GM21423 (cell line): Measurements from ENCODE around the gene EEF1AKMT1.
A peak's percentile ranks its signal among the peaks of the same experiment; 100 is the strongest.

Experiments
- ATAC-seq: cut with Tn5 transposase; IDR thresholded peaks from one replicate; pipeline ENCODE4 v1.9.1; 2021; ENCODE audit warnings: mild to moderate bottlenecking, moderate library complexity; ENCODE audit not compliant: unreplicated experiment

The EEF1AKMT1 gene

DNA sequence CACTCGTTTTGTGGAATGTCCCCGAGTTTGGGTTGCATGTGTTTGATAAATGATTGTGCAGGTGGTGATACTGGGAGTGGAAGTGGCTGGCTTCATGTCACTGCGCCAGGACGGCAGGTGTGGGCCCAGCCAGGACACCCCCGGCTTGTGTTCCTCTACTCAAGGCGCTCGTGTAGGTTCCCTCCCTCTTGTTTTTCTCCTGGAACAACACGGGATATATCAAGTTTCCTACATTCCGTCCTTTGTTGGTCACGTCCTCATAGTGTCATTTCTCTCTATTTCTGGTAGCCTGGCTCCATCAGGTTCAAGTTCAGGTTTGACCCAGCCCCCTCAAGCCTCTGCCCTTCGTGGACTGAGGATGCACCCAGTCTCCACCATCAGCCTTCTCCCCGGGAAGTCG, 54.0 kb downstream of the EEF1AKMT1 start:
- no peak for ATAC-seq

DNA sequence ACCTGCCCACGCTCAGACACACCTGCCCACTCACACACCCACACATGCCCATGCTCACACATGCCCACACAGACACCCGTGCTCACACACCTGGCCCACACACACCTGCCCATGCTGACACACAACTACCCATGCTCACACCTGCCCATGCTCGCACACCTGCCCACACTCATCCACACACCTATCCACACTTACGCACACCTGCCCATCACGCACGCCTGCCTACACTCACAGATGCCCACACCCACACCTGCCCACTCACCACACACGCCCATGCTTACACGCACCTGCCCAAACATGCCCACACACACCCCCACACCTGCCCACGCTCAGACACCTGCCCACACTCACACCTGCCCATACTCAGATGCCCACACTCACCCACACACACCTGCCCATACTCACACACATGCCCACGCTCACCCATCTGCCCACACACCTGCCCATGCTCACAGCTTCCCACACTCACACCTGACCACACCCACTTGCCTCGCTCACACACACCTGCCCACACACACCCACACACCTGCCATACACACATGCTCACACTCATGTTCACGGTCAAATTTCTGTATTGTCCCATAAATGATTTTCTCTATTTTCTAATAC, 54.7 kb downstream of the EEF1AKMT1 start:
- ATAC-seq = no peak

DNA sequence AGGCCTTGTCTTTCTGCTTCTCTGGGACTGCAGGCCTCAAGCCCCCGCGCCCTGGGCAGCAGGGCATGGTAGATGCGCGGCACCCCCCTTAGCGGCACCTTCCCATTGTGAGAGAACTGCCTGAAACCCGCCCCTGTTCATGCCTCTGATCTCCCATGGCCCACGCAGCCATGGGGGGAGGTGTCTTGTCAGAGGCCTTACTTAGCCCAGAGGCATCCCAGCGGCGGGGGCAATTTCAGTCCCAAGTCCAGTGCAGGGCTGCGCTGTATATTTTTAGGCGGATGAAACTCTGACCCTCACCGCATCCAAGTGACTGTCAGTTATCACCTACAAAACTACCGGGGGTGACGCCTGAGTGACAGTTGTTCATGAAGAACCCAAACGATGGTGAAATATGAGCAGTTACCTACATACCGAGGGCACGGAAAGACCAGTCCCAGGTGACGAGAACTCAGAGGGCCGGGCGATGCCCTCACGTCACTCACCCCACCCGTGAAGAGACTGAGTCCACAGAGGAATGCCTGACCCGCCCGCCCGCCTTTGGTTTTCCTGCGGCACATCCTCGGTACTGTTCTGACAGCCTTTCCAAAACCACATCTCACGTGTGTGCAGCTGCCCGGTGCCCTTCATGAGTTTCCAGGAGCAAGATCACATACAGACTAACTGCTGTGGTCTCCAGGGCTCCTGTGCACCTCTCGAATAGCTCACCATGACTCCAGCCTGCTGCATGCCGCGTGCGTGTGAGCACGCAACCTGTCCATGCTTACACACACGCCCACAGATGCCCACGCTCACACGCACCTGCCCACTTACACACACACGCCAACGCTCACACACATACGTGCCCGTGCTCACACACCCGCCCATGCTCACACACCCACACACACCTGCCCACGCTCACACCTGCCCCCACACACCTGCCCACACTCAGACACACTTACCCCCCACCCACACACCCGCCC, 55.9 kb downstream of the EEF1AKMT1 start:
- no peak for ATAC-seq

DNA sequence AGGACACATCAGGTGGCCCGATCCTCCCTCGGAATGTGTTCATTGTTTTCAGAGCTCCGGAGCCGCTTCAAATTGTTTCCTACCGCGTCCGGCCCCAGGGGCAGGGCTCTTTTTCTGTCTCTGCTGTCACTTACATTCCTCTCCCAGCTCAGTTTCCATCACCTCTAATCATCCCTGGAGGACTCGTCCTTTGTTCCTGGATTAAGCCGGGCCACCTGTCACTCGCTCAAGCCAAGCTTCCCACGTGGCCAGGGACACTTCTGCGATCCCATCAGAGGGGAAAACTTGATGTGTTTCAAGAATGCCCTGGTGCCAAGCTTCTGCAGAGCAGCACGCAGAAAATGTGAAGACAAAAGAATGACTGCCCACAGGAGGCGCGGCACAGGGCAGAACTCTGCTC, 56.8 kb downstream of the EEF1AKMT1 start:
- ATAC-seq = no peak

DNA sequence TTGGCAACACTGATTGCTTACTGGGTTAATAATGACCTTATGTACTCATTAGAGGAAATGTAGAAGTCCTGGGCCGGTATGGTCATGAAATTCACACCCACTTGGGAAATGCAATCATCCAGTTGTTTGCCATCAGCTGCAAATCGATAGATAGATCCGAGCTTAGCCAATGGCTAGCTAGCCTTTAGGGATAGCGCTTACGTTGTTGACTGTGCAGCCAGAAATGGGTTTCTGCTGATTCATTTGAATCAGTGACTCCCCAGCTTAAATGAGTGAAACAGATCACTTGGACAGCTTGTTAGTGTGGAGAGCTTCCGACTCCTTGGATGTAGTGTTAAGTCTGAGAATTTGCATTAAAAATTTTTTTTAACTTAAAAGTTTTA, 58.4 kb downstream of the EEF1AKMT1 start:
- ATAC-seq = no peak

DNA sequence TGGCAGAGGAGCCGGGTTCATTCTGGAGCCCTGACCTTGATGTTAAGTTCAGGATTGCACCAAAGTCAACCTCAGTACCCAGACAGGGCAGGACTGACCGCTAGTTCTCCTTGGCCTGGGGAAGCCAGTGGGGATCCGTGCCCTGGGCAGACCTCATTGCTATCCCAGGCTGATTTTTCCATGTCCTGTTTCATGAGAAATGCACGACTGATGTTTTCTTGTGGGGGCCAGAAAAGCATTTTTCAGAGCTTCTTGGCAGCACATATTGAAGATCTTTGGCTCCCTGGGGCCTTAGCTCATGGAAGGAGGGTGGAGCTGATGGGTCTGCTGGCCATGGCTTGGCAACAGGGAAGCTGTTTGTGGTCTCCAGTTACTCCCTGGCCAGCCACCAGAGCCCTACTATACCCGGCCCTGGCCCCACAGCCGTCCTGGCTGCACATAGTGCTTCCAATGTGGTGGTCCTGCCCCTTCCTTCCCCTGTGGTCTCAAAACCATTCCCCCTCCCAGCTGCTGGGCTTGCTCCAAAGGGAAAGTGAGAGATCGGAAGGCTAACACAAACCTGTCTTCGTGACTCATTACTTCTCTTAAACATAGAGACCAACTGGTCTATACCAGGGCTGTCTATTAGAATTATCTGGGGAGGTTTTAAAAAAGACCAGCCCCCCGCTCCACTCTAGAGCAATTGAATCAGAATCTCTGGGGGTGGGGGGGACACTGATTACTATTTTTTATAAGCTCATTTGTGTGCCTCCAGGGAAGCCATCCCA, 59.0 kb downstream of the EEF1AKMT1 start:
- ATAC-seq = no peak

DNA sequence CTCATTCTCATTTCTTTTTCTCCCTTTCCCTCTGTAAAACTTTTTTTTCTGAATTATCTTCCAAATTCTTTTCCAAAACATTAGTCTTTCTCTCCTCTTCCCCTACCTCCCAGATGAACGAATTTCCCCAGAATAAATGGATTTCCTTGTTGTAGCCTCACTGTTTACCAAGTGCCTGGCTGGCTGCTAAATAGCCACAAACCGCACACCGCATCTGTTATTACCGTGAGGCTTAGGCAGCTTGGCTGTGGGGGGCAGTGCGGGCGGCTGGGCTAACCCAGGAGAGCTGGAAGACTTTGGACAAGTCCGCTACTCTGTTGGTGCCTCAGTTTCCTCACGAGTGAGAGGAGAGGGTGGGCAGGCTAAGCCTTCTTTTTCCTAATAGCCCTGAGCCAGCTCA, 59.6 kb downstream of the EEF1AKMT1 start:
- ATAC-seq = no peak

DNA sequence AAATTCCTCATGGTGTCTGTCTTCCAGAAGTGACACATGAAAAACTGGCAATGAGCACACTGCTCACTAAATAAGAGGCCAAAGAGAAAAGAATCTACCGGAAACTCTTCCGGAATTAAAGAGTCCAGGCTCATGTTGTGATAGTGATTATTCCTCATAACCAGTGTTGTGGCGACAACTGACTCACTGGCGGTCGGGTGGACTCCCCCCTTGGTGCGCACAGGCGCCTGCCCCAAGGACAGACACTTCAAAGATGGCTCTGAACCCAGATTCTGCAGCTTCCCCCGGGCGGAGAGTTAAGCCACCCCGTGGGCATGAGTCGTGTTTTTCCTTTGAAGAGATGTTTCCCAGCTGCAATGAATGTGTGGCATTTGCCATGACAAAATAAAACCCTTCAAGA, 60.0 kb downstream of the EEF1AKMT1 start:
- ATAC-seq = no peak

DNA sequence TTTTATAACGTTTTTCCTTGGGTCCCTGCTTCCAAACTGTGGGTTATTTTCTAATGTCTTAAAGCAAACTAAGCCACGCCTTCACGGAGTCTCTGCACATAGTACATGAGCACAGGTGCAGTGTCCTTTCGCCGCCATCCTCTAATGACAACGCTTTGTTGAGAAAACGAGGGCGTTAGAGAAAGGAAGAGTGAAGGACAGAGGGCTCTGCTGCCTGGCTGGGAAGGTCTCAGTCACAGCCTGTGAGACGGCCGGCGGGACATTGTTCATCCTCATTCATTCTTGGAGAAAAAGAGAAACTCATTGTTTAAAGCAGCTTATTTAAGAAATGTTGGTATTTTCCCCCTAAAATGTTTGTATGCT, 60.8 kb downstream of the EEF1AKMT1 start:
- ATAC-seq = no peak

DNA sequence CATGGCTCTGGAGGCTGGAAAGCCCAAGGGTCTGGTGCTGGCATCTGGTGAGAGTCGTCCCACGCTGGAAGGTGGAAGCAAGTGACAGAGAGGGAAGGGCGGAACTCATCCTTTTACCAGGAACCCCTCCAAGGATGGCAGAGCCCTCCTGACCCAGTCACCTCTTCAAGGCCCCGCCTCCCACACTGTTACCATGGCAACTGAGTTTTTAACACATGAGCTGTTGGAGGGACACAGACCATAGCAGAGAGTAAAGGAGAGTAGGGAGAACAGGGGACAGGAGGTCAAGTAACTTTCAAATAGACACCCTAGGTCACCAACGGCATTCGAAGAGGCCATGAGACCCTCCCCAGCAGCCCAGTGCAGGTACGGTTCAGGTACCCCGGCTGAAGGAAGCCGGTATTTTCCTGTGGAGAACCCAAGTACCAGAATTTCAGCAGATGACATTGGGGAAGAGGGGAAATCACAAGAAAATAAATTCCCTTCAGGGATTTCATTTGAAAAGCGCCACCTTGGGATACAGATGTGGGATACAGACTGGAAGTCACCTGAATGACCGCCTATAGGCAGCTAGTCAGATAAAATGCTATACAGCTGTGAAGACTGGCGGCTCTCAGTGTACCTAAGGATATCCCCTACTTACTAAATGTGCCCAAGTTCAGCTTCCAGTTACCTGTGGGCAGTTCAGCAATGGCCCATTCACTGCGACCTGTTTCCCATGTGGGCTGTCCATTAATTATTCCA, 62.3 kb downstream of the EEF1AKMT1 start:
- no peak for ATAC-seq

DNA sequence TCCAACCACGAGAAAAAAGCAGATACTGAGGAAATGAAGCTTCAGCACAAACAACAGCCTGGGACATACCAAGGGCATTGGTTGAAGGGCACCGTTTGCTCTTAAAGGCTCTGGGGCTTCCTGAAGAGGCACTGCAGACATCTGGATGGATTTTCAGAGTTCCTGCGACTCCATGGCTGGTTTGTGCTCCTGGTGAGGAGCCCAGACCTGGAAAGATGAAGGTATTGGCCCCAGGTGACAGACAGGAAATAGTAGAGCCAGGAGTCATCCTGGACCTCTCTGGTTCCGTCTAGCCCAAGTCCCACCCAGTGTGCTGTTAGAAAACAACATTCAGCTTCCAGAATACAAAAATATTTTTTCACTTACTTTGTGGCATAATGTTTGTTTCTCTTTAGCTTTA, 64.0 kb downstream of the EEF1AKMT1 start:
- ATAC-seq = no peak

DNA sequence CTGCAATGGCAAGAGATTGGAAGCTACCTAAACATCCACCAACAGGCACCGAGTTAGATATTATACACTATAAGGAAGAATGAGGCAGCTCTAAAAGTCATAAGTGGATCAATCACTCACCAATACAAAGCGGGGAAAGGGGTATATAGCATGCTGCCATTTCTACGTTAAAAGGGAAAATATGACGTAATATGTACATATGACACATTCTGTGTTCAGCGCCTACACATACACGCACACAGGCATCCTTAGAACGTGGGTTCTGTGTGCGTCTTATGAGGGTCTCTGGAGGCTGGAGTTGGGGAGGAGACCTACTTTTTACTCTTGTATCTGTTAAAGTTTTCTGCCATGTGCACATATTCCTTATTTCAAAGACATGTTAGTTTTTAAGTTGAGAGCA, 64.4 kb downstream of the EEF1AKMT1 start:
- no peak for ATAC-seq

DNA sequence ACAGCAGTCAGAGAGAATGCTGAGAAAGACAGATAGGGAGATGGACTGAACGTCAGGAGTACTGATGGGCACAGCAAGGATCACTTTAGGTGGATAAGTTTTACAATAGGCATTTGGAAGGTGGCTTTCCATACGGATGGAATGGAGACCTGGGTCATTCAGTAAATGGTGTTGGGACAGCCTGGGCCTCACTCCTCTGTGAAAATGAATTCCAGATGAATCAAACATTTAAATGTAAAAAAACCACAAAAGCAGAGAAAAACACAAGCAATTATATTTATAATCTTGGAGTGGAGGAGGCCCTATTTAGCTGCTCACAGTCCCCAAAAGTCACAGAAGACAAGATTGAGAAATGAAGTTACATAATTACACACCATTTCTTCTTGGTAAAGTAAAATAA, 65.5 kb downstream of the EEF1AKMT1 start:
- no peak for ATAC-seq

DNA sequence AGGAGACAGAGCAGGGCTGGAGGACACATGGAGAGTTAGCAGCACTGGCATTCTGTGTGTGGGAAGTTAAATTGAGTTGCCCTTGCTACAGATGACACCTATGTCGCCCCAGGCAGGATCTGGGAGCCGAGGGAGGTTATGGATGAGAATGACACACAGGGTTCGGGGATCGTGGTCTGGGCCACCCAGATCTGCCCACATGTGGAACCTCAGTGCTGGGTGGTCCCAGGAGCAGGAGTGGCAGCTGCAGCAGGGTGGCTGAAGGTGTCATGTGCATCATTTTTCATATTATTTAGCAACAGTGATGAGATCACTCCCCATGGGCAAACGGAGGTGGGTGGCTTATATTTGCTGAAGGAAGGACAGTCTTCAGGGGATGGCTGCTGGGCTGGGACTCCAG, 67.1 kb downstream of the EEF1AKMT1 start:
- ATAC-seq = no peak

DNA sequence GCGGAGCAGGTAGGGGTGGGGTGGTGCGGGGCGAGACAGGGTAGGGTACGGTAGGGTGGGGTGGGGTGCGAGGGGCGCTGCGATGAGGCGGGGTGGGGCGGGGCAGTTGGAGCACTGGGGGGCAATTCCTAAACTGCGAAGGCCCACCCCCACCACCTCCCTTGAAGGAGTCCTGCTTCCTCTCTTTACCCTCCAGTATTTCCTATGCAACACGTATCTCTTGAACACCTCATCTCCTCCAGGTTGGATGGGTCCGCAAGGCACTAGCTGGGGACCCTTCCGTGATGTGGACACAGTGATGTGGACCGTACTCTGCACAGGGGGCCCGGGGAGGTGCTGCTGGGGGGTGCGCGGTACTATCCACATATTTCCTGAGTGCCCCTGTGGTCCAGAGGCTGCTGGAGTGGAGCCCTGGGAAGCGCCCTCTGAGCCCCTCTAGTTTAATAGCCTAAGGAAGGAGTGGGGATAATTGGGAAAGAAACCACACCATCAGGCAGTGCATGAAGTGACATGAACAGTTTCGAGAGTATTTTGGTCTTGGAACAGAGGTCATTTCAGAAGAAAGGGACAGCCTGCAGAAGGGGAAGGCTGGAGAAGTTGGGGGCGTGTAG, 69.2 kb downstream of the EEF1AKMT1 start:
- no peak for ATAC-seq

DNA sequence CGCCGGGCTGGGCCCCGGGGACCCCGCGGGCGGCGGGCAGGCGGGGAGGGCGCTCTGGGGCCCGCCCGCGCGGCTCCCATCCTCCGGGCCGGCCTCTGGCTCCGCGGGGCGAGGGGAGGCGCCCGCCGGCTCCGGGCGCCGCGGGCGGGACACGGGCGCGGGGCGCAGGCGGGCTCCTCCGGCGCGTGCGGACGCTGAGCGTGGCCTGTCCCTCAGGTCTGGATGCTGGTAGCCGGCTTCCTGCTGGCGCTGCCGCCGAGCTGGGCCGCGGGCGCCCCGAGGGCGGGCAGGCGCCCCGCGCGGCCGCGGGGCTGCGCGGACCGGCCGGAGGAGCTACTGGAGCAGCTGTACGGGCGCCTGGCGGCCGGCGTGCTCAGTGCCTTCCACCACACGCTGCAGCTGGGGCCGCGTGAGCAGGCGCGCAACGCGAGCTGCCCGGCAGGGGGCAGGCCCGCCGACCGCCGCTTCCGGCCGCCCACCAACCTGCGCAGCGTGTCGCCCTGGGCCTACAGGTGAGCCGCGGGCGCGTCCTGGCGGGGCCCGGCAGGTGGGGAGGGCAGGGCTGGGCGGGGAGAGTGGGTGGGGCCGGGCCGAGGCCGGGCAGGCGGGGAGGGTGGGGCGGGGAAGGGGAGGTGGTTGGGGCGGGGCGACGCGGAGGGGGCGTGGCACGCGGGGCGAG, 69.8 kb downstream of the EEF1AKMT1 start:
- peak; percentile 90 for ATAC-seq

DNA sequence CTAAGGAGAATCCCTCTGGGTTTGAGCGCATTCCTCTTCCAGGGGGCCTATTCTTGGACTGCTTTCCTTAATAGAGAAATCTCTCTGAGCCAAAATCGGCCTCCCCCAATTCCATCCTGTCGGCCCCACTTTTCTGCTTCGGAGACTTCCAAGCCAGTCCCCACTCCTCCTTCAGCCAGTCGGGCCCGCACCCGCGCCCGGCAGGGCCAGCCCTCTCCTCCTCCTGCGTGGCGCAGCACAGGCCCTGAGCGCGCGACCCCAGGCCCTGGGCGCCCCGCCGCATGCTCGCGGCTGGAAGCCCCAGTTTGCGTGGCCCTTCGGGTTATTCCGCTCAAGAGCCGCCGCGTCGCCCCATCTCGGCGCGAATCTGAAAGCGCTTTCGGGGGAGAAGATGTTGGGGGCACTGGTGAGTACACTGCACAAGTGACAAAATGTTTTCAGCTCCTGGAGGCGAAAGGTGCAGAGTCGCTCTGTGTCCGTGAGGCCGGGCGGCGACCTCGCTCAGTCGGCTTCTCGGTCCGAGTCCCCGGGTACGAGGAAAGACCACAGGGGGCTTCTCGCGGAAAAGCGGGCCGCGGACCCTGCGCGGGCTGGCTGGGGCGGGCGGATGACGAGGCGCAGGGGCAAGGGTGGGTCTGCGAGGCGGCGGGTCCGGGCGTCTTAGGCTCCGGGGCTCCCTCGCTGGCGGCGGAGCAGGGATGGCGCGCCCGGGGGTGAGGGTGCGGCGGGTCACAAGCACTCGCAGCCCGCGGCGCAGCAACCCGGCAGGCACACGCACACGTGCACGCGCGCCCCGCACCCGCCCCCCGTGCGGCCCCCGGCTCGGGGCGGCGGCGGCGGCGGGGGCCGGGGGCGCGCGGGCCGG, 70.6 kb downstream of the EEF1AKMT1 start, which contains the start of gene IL17D:
Gene IL17D, plus strand, starts transcription at position 785 of the 865 bp plus-strand sequence. CDS start 303 bp downstream, outside the sequence.
- peak; percentile 26 for ATAC-seq

DNA sequence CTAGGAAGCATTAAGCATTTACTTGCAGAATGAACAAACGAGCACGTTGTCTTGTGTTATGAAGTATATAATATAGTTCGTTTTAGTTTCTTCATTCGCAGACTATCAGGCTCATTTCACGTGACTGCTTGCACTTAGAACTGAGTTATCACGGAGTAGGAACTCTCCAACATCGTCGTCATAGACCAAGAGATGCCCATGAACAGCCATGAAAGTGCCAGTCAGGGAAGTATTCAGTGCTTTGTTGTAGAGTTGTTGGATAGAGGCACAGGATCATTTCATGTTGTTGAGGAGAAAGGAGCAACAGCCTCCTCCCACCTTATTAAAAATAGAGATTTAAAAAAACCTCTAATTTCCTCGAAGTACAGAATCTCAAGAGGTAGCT, 71.2 kb downstream of the EEF1AKMT1 start:
- no peak for ATAC-seq

DNA sequence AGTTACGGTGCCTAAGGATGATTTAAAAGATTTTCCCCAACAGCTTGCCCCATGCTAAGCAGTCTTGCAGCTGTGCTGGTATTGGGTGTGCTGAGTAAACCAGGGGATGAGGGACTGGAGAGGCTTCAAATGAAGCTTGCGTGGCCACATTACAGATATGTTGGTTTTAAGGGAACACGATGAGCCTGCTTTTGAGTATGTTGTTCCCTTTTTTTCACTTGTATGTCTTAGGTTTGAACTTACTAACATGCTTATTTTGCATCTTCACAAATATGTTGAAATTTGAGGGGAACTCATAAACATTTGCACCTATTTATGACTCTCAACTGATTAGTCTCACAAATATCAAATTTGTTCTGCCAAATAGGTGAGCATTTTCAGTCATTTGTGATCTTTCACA, 72.3 kb downstream of the EEF1AKMT1 start:
- no peak for ATAC-seq
